ENCODE measurements around the gene CCDC107. TPM values are rescaled to one million over a fixed set of nuclear protein-coding genes. Genes with fewer than 3 reads are reported as not detected.

Gene CCDC107
- total and polyA plus RNA-seq, 4 donors, result 5.4 to 20.2 (median 10.4) TPM

GRCh38 chr9:35708146-35708545 is 50.1 kb downstream of the CCDC107 start:
- Histone ChIP-seq H3K27ac (ENCODE audit: low read depth in 1 of 2, low read length in 2 of 2) (no peak overlapping the region), H3K4me3 (ENCODE audit: low read depth in 1 of 3, low read length in 3 of 3) (no peak overlapping the region), H3K9ac (ENCODE audit: low read depth in 1 of 2, low read length in 2 of 2) (no peak overlapping the region), H3K4me1 (ENCODE audit: control insufficient read depth in 4 of 4, insufficient read depth in 4 of 4, low read length in 3 of 4) (no peaks in the 10 kb centered on the region), H3K36me3 (ENCODE audit: control insufficient read depth in 4 of 4, insufficient read depth in 3 of 4, low read depth in 1 of 4, low read length in 3 of 4) (peaks cover 55 to 94% (median 86%) of the 10 kb centered on the region in 4 donors), H3K27me3 (ENCODE audit: control insufficient read depth in 4 of 4, insufficient read depth in 4 of 4, low read length in 3 of 4) (no peaks in the 10 kb centered on the region), H3K9me3 (ENCODE audit: control insufficient read depth in 4 of 4, low read length in 3 of 4) (no peaks in the 10 kb centered on the region)
- 95% methylated on average over 4 of the region's 4 CpGs for WGBS
- no peak for DNase-seq (ENCODE audit: low spot score)
- no peak for TF ChIP-seq TAF1 (conservative IDR thresholded peaks at IDR 0.05)
- TF ChIP-seq FOXA1 (IDR thresholded peaks at IDR 0.05), result no peak

GRCh38 chr9:35710818-35711500 is 52.9 kb downstream of the CCDC107 start:
- no peak for DNase-seq (ENCODE audit: low spot score)
- Histone ChIP-seq H3K9ac (ENCODE audit: low read depth in 1 of 2, low read length in 2 of 2) (no peak overlapping the region), H3K4me1 (ENCODE audit: control insufficient read depth in 4 of 4, insufficient read depth in 4 of 4, low read length in 3 of 4) (no peaks in the 10 kb centered on the region), H3K9me3 (ENCODE audit: control insufficient read depth in 4 of 4, low read length in 3 of 4) (no peaks in the 10 kb centered on the region), H3K36me3 (ENCODE audit: control insufficient read depth in 4 of 4, insufficient read depth in 3 of 4, low read depth in 1 of 4, low read length in 3 of 4) (peaks cover 51 to 92% (median 82%) of the 10 kb centered on the region in 4 donors), H3K27me3 (ENCODE audit: control insufficient read depth in 4 of 4, insufficient read depth in 4 of 4, low read length in 3 of 4) (no peaks in the 10 kb centered on the region), H3K4me3 (ENCODE audit: low read depth in 1 of 3, low read length in 3 of 3) (no peak overlapping the region), H3K27ac (ENCODE audit: low read depth in 1 of 2, low read length in 2 of 2) (no peak overlapping the region)
- TF ChIP-seq RAD21 (IDR thresholded peaks at IDR 0.05), result no peak
- TF ChIP-seq MAX (IDR thresholded peaks at IDR 0.05), result no peak
- no peak for TF ChIP-seq RXRA (IDR thresholded peaks at IDR 0.05)
- TF ChIP-seq JUND (IDR thresholded peaks at IDR 0.05), result no peak
- TF ChIP-seq CTCF (IDR thresholded peaks at IDR 0.05; ENCODE audit: low read depth, low read length, missing input control), result no peak
- TF ChIP-seq HNF4A (conservative IDR thresholded peaks at IDR 0.05), result no peak
- no peak for TF ChIP-seq ZBTB33 (IDR thresholded peaks at IDR 0.05)
- no peak for TF ChIP-seq NR2F2 (IDR thresholded peaks at IDR 0.05)
- TF ChIP-seq ATF3 (IDR thresholded peaks at IDR 0.05), result no peak
- no peak for TF ChIP-seq YY1 (IDR thresholded peaks at IDR 0.05)
- TF ChIP-seq HNF4G (IDR thresholded peaks at IDR 0.05), result no peak
- TF ChIP-seq GABPA (IDR thresholded peaks at IDR 0.05 in 1 of 2, conservative IDR thresholded peaks at IDR 0.05 in 1 of 2), result no peak
- TF ChIP-seq SP1 (IDR thresholded peaks at IDR 0.05), result no peak
- TF ChIP-seq REST (IDR thresholded peaks at IDR 0.05), result no peak
- no peak for TF ChIP-seq FOXA2 (IDR thresholded peaks at IDR 0.05)
- TF ChIP-seq FOXA1 (IDR thresholded peaks at IDR 0.05), result no peak
- TF ChIP-seq EGR1 (IDR thresholded peaks at IDR 0.05; ENCODE audit: low read depth in 2 of 2), result no peak
- 89% methylated on average over 7 of the region's 7 CpGs for WGBS
